MCF 10A (cell line): Measurements from ENCODE around the gene ASZ1. TPM values are rescaled to one million over a fixed set of nuclear protein-coding genes. Genes with fewer than 3 reads are reported as not detected.

ENCODE experiments used
- BruUV-seq: library from RNA; stranded (reverse); fragments of 400-500 nt; replicated peaks from 2 replicates; lab custom pipeline; 2021; lab: Mats Ljungman, UMichigan
- CTCF ChIA-PET: fragments of 300-600 bp; sonication (Branson Sonifier 250); formaldehyde crosslinking; extraction: SDS; loops from one replicate; lab custom pipeline; 2021; ENCODE audit warnings: antibody characterized with exemption, inconsistent platforms; lab: Yijun Ruan, JAX
- POLR2A ChIA-PET: fragments of 300-600, 350-650 bp; sonication (Branson Sonifier 250); formaldehyde crosslinking; extraction: SDS; loops from one replicate; lab custom pipeline; 2020; ENCODE audit warnings: antibody characterized with exemption, inconsistent platforms; lab: Yijun Ruan, JAX
- DNase-seq: peaks from one replicate; pipeline ENCODE4 v3.0.0-alpha.2; 2018; ENCODE audit not compliant: unreplicated experiment
- H3K27ac Mint-ChIP-seq: one replicate; pipeline ENCODE4 v1.8.0; 2022; ENCODE audit warnings: mild to moderate bottlenecking, low read depth, mixed read lengths; ENCODE audit not compliant: unreplicated experiment
- H3K27me3 Mint-ChIP-seq: one replicate; pipeline ENCODE4 v1.8.0; 2022; ENCODE audit warnings: mixed read lengths; ENCODE audit not compliant: insufficient read depth, unreplicated experiment
- H3K36me3 Mint-ChIP-seq: one replicate; pipeline ENCODE4 v1.8.0; 2022; ENCODE audit warnings: mild to moderate bottlenecking, moderate library complexity, mixed read lengths; ENCODE audit not compliant: insufficient read depth, unreplicated experiment
- H3K4me1 Mint-ChIP-seq: one replicate; pipeline ENCODE4 v1.8.0; 2022; ENCODE audit warnings: mixed read lengths; ENCODE audit not compliant: insufficient read depth, unreplicated experiment
- H3K4me3 Mint-ChIP-seq: one replicate; pipeline ENCODE4 v1.8.0; 2022; ENCODE audit warnings: mild to moderate bottlenecking, moderate library complexity, mixed read lengths; ENCODE audit not compliant: unreplicated experiment
- H3K9me3 Mint-ChIP-seq: one replicate; pipeline ENCODE4 v1.8.0; 2022; ENCODE audit warnings: mixed read lengths; ENCODE audit not compliant: unreplicated experiment
- intact Hi-C: fragments of 100-400 bp; cut with micrococcal nuclease; formaldehyde crosslinking; loops from 2 replicates; pipeline ENCODE4 v1.14.1; 2022
- total RNA-seq: library from RNA; stranded (reverse); gene quantifications from 2 replicates; pipeline ENCODE4 v1.2.3, GENCODE V29; 2022
- TF ChIP-seq, protein P1 (sequence below): fragments of 200-600 bp; IDR thresholded peaks from one replicate; pipeline ENCODE4 v1.8.0; 2022; ENCODE audit warnings: antibody characterized with exemption, mild to moderate bottlenecking; ENCODE audit not compliant: unreplicated experiment

ASZ1 gene
- total RNA-seq, 1 experiment from 2014 or later: not detected

DNA sequence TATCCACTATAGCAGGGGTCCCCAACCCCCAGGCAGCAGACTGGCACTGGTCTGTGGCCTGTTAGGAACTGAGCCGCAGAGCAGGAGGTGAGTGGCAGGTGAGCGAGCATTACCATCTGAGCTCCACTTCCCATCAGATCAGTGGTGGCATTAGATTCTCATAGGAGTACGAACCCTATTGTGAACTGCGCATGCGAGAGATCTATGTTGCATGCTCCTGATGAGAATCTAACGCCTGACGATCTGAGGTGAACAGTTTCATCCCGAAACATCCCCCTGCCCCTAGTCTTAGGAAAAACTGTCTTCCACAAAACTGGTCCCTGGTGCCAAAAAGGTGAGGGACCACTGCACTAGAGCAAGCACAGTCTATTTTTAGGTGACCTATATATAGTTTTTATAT lies 23.6 kb downstream of the ASZ1 start:
- BruUV-seq: no TSS peak
- ChIA-PET POLR2A (no interaction called here), CTCF (no interaction called here)
- Mint-ChIP-seq H3K36me3 (no peaks in the 10 kb centered on the region), H3K4me3 (no peak overlapping the region), H3K27ac (no peak overlapping the region), H3K27me3 (peaks cover 63% of the 10 kb centered on the region), H3K4me1 (no peaks in the 10 kb centered on the region), H3K9me3 (no peaks in the 10 kb centered on the region)
- intact Hi-C loops: loop anchor here (10.0 kb wide), 1 partner anchor 271 kb away; no protein-coding TSS in a partner anchor
- TF ChIP-seq, protein P1, sequence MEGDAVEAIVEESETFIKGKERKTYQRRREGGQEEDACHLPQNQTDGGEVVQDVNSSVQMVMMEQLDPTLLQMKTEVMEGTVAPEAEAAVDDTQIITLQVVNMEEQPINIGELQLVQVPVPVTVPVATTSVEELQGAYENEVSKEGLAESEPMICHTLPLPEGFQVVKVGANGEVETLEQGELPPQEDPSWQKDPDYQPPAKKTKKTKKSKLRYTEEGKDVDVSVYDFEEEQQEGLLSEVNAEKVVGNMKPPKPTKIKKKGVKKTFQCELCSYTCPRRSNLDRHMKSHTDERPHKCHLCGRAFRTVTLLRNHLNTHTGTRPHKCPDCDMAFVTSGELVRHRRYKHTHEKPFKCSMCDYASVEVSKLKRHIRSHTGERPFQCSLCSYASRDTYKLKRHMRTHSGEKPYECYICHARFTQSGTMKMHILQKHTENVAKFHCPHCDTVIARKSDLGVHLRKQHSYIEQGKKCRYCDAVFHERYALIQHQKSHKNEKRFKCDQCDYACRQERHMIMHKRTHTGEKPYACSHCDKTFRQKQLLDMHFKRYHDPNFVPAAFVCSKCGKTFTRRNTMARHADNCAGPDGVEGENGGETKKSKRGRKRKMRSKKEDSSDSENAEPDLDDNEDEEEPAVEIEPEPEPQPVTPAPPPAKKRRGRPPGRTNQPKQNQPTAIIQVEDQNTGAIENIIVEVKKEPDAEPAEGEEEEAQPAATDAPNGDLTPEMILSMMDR: no peak
- no peak for DNase-seq

DNA sequence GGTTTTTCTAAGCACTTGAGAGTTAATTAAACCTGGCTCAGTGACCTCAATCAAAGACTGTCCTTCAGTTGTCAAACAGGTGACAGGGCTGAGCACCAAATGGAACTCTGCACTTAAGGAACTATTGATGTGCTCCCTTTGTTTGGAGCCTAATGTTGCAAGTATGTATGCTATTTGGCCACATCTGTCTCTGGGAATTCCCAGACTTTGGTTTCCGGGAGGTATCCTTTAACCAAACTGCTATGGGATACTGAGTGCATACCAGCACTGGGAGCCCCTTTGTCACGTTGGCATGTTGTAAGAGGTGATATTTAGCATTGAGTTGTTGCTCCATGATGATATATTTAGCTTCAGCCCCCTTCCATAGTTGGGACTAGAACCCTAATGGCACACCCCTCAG lies 25.2 kb downstream of the ASZ1 start:
- Mint-ChIP-seq H3K27ac (no peak overlapping the region), H3K9me3 (no peaks in the 10 kb centered on the region), H3K36me3 (no peaks in the 10 kb centered on the region), H3K27me3 (peaks cover 63% of the 10 kb centered on the region), H3K4me1 (no peaks in the 10 kb centered on the region), H3K4me3 (no peak overlapping the region)
- intact Hi-C loops: loop anchor here (10.0 kb wide), 1 partner anchor 273 kb away; no protein-coding TSS in a partner anchor
- ChIA-PET POLR2A (no interaction called here), CTCF (interaction anchor here (0.5 to 1.2 kb wide), 2 partner anchors 215 to 313 kb away, joined by 3 read pairs; no protein-coding TSS in a partner anchor)
- no TSS peak for BruUV-seq
- DNase-seq: no peak
- TF ChIP-seq, protein P1: no peak

DNA sequence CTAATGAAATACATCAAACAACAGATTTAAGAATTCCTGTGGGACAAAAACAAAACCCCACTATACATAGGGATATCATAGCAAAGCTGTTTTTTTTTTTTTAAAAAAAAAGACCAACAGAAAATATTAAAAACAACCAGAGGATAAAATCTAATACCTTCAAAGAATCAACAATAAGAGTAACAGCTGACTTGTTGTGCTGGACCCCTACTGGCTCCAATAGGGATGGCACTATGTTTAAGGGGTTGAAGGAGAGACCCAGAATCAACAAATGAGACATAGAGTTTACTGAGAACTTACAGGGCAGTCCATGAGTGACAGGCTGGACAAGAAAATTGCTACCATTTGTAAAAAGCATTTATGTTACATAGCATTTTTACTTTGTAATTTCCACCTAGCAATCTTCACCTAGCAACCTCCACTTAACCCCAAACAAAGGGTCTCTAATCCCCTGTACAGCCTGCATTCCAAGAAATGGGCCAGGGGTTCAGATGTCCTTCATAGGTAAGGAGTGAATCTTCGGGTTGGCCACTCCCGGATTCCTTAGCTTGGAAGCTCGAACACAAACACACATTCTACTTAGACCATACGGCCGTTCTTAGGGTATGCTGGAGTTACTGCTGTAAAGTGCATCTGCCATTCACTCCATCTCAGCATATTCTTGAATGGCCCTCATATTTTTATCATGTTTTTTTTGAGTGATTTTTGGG lies 25.8 kb downstream of the ASZ1 start:
- TF ChIP-seq, protein P1: peak; percentile 7

DNA sequence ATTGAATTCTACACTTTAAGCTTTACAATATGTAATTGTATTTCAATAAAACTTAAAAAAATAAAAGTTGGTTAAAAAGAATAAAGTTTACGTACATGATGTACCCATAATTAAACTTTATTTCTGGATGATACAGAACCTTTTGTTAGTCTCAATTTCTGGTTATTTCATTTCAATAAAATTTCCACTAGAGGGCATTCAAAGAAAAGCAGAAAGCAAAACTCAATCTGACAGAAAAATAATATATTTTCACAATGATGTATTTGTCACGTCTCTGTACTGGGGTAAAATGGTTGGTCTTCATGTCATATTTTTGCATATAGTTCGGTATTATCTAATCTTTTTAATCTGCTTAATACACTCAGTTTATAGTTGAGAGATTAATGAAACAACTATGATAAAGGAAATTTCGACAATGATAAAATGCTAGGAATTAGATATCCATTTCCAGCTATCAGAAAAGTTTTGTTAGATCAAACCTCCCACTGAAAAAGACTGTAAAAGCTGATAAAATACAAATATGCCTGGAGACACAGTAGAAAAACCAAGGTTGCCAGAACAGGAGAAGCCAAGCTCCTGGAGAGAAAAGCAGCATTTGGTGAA lies 27.4 kb downstream of the ASZ1 start:
- TF ChIP-seq, protein P1: peak; percentile 40
- POLR2A ChIA-PET: no interaction called here
- no TSS peak for BruUV-seq
- H3K36me3 Mint-ChIP-seq: no peaks in the 10 kb centered on the region
- no peaks in the 10 kb centered on the region for H3K9me3 Mint-ChIP-seq
- H3K4me1 Mint-ChIP-seq: no peaks in the 10 kb centered on the region
- no peak overlapping the region for H3K4me3 Mint-ChIP-seq
- no peak overlapping the region for H3K27ac Mint-ChIP-seq
- H3K27me3 Mint-ChIP-seq: peaks cover 55% of the 10 kb centered on the region
- DNase-seq: no peak
- CTCF ChIA-PET: interaction anchor here (0.6 to 2.8 kb wide), 18 partner anchors 10 to 852 kb away, joined by 3 to 14 read pairs (median 3); no protein-coding TSS in a partner anchor
- intact Hi-C loops: loop anchor here (1.0 to 10.0 kb wide), 3 partner anchors 275 to 753 kb away; no protein-coding TSS in a partner anchor

More for the DNA sequence above, 25.8 kb downstream of the ASZ1 start:
- Mint-ChIP-seq H3K4me1 (no peaks in the 10 kb centered on the region), H3K27ac (no peak overlapping the region), H3K4me3 (no peak overlapping the region), H3K9me3 (no peaks in the 10 kb centered on the region), H3K27me3 (peaks cover 62% of the 10 kb centered on the region), H3K36me3 (no peaks in the 10 kb centered on the region)
- intact Hi-C loops: loop anchor here (10.0 kb wide), 1 partner anchor 273 kb away; no protein-coding TSS in a partner anchor
- DNase-seq: peak; percentile 16
- CTCF ChIA-PET: interaction anchor here (0.5 to 2.8 kb wide), 9 partner anchors 10 to 316 kb away, joined by 3 to 14 read pairs (median 4); no protein-coding TSS in a partner anchor
- no TSS peak for BruUV-seq
- POLR2A ChIA-PET: no interaction called here
